ENCODE measurements around the gene ANKRD13A. TPM values are rescaled to one million over a fixed set of nuclear protein-coding genes. Genes with fewer than 3 reads are reported as not detected.
"Not testable (repeated sequence)": the region's sequence is repeated elsewhere in the genome, so short reads cannot be mapped to it uniquely, and the experiment has no call there.

Gene ANKRD13A
- total and polyA plus RNA-seq, 2 experiments from 2014 or later: 5.7 to 25.6 TPM

- H3F3A ChIP-seq (replicated peaks; ENCODE audit: low read depth); H3K36me3 ChIP-seq (ENCODE audit: insufficient read depth); H3K27me3 ChIP-seq (ENCODE audit: insufficient read depth); H4K20me1 ChIP-seq (replicated peaks; ENCODE audit: insufficient read depth); ATAC-seq; H3K27ac Mint-ChIP-seq; H3K79me2 ChIP-seq (replicated peaks; ENCODE audit: insufficient read depth); H3K9me3 Mint-ChIP-seq; H3K4me1 ChIP-seq (ENCODE audit: insufficient read depth); H3K4me3 ChIP-seq; H2AFZ ChIP-seq; DNase-seq (ENCODE audit: low spot score); H3K4me3 Mint-ChIP-seq; H3K4me2 ChIP-seq; H3K4me1 Mint-ChIP-seq; H3K9me2 ChIP-seq (ENCODE audit: insufficient read depth); H3K27ac ChIP-seq (ENCODE audit: low read depth); H3K36me3 Mint-ChIP-seq (ENCODE audit: low read depth): not testable (repeated sequence)
- H3K27me3 Mint-ChIP-seq (ENCODE audit: insufficient read depth, low read depth, poor library complexity): peaks cover 10% of the 10 kb centered on the region
Measured at GRCh38 chr12:110068115-110068514, 68.9 kb downstream of the ANKRD13A start.

- no peaks in the 10 kb centered on the region for H3F3A ChIP-seq (replicated peaks; ENCODE audit: low read depth)
- ATAC-seq (no peak), DNase-seq (ENCODE audit: low spot score) (no peak)
- H3K27me3 Mint-ChIP-seq (ENCODE audit: insufficient read depth, low read depth, poor library complexity): peaks cover 10% of the 10 kb centered on the region
- no peaks in the 10 kb centered on the region for H3K79me2 ChIP-seq (replicated peaks; ENCODE audit: insufficient read depth)
- no peak overlapping the region for H3K4me3 Mint-ChIP-seq
- peaks cover 7% of the 10 kb centered on the region; the same call in 2 of the 3 replicates for H3K9me3 Mint-ChIP-seq
- no peak overlapping the region for H3K27ac Mint-ChIP-seq
- H3K36me3 ChIP-seq (ENCODE audit: insufficient read depth): no peaks in the 10 kb centered on the region
- H3K9me2 ChIP-seq (ENCODE audit: insufficient read depth): 0 out of 2 replicates have a peak, but pooled peaks cover 7% of the 10 kb centered on the region
- H3K4me1 ChIP-seq (ENCODE audit: insufficient read depth): no peaks in the 10 kb centered on the region; the same call in 1 of the 2 replicates
- H3K4me3 ChIP-seq: no peak overlapping the region
- no peak overlapping the region for H3K27ac ChIP-seq (ENCODE audit: low read depth)
- H2AFZ ChIP-seq: no peak overlapping the region
- no peaks in the 10 kb centered on the region for H4K20me1 ChIP-seq (replicated peaks; ENCODE audit: insufficient read depth)
- H3K4me1 Mint-ChIP-seq: peaks cover 3% of the 10 kb centered on the region; the same call in 1 of the 3 replicates
- H3K27me3 ChIP-seq (ENCODE audit: insufficient read depth): no peaks in the 10 kb centered on the region
- H3K4me2 ChIP-seq: no peak overlapping the region
- H3K36me3 Mint-ChIP-seq (ENCODE audit: low read depth): no peaks in the 10 kb centered on the region
- TF ChIP-seq CTCF (conservative IDR thresholded peaks at IDR 0.05; ENCODE audit: low read depth in 2 of 2): no peak
- TF ChIP-seq ZNF462 (CRISPR knock-in tag; IDR thresholded peaks at IDR 0.05): no peak
- TF ChIP-seq POLR2AphosphoS5 (IDR thresholded peaks at IDR 0.05; ENCODE audit: low read depth): no peak
- no peak for TF ChIP-seq ETS1 (IDR thresholded peaks at IDR 0.05)
- TF ChIP-seq ZNF114 (CRISPR knock-in tag; IDR thresholded peaks at IDR 0.05): no peak
- no peak for TF ChIP-seq REST (IDR thresholded peaks at IDR 0.05; ENCODE audit: unreplicated experiment)
- TF ChIP-seq NANOG (IDR thresholded peaks at IDR 0.05; ENCODE audit: borderline replicate concordance): no peak
- TF ChIP-seq ZNF331 (CRISPR knock-in tag; IDR thresholded peaks at IDR 0.05; ENCODE audit: low read depth): no peak
- TF ChIP-seq EZH2 (IDR thresholded peaks at IDR 0.05; ENCODE audit: low read depth, unreplicated experiment): no peak
- TF ChIP-seq CREB1 (CRISPR knock-in tag; IDR thresholded peaks at IDR 0.05; ENCODE audit: low read depth): no peak
Measured at GRCh38 chr12:110068654-110069053, 69.4 kb downstream of the ANKRD13A start.

All from GM23338 (cell line).